Esophagus muscularis mucosa (tissue), 3 donors: Measurements from ENCODE around the gene ALDH1A2.

Experiments
- CTCF ChIP-seq, 3 experiments: fragments of 200-600 bp in 2 of 3; fragments of 450-650 bp in 1 of 3; sonication (generic) in 2 of 3; IDR thresholded peaks; one replicate each; pipeline ENCODE4 v1.5.1; 2017 to 2019; ENCODE audit warnings: antibody characterized with exemption in 3 of 3, mild to moderate bottlenecking in 2 of 3, moderate library complexity in 1 of 3
- POLR2A ChIP-seq: fragments of 450-650 bp; IDR thresholded peaks from one replicate; pipeline ENCODE4 v1.6.1; 2017; ENCODE audit warnings: antibody characterized with exemption, moderate library complexity, mild to moderate bottlenecking, low read depth
- POLR2AphosphoS5 ChIP-seq, 2 donors: sonication (generic); formaldehyde crosslinking; IDR thresholded peaks; one replicate each; pipeline ENCODE4 v1.6.1; 2017; ENCODE audit warnings: antibody characterized with exemption in 2 of 2

- TF ChIP-seq CTCF (IDR thresholded peaks at IDR 0.05) (no peak), POLR2AphosphoS5 (IDR thresholded peaks at IDR 0.05) (no peak), POLR2A (no peak)
Measured at GRCh38 chr15:57948351-57949289, 116.9 kb downstream of the ALDH1A2 start.
